GM19351 (cell line): ENCODE results near the gene SIAH2.
"Not testable (repeated sequence)": the region's sequence is repeated elsewhere in the genome, so short reads cannot be mapped to it uniquely, and the experiment has no call there.

Experiments used
- ATAC-seq: cut with Tn5 transposase; IDR thresholded peaks from one replicate; pipeline ENCODE4 v1.9.1; 2021; ENCODE audit warnings: mild to moderate bottlenecking, moderate library complexity; ENCODE audit not compliant: unreplicated experiment

SIAH2 gene

GRCh38 chr3:150763122-150763840, at the start of gene SIAH2:
Gene SIAH2 (minus strand): TSS chr3:150763169. CDS start chr3:150762849, 320 bp downstream.
- peak; percentile 45 for ATAC-seq

GRCh38 chr3:150811984-150812383, 49.0 kb upstream of the SIAH2 start:
- ATAC-seq, result no peak

- ATAC-seq, result no peak
Observed at GRCh38 chr3:150810641-150811040, 47.7 kb upstream of the SIAH2 start.

GRCh38 chr3:150806185-150806835, 43.3 kb upstream of the SIAH2 start:
- ATAC-seq, result no peak

- ATAC-seq, result no peak
Observed at GRCh38 chr3:150805354-150805753, 42.4 kb upstream of the SIAH2 start.

- no peak for ATAC-seq
Observed at GRCh38 chr3:150803440-150803985, 40.5 kb upstream of the SIAH2 start.

- no peak for ATAC-seq
Observed at GRCh38 chr3:150800722-150801121, 37.8 kb upstream of the SIAH2 start.

- peak; percentile 51 for ATAC-seq
Observed at GRCh38 chr3:150798122-150798618, 35.2 kb upstream of the SIAH2 start.

GRCh38 chr3:150797155-150797554, 34.2 kb upstream of the SIAH2 start:
- no peak for ATAC-seq

GRCh38 chr3:150796527-150796926, 33.6 kb upstream of the SIAH2 start:
- not testable (repeated sequence) for ATAC-seq

GRCh38 chr3:150793641-150794040, 30.7 kb upstream of the SIAH2 start:
- ATAC-seq, result no peak

GRCh38 chr3:150790629-150791028, 27.7 kb upstream of the SIAH2 start:
- no peak for ATAC-seq

GRCh38 chr3:150789451-150789850, 26.5 kb upstream of the SIAH2 start:
- ATAC-seq, result no peak

GRCh38 chr3:150787741-150788370, 24.9 kb upstream of the SIAH2 start:
- peak; percentile 70 for ATAC-seq

- ATAC-seq, result no peak
Observed at GRCh38 chr3:150786791-150787190, 23.8 kb upstream of the SIAH2 start.

GRCh38 chr3:150784747-150785125, 21.8 kb upstream of the SIAH2 start:
- no peak for ATAC-seq

GRCh38 chr3:150783920-150784746, 21.2 kb upstream of the SIAH2 start:
- peak; percentile 68 for ATAC-seq

GRCh38 chr3:150783316-150783715, 20.3 kb upstream of the SIAH2 start:
- no peak for ATAC-seq

GRCh38 chr3:150779402-150779858, 16.5 kb upstream of the SIAH2 start:
- ATAC-seq, result no peak

- ATAC-seq, result no peak
Observed at GRCh38 chr3:150778793-150779401, 15.9 kb upstream of the SIAH2 start.
